Neuronal stem cell (in vitro differentiated cells): ENCODE results near the gene ANKRD62.

Experiments
- DNase-seq: peaks from one replicate; pipeline ENCODE4 v3.0.0-alpha.2; 2013; ENCODE audit warnings: low spot score
- H2AFZ ChIP-seq: one replicate; pipeline ENCODE4 v1.6.1; 2013; ENCODE audit warnings: mild to moderate bottlenecking, low read length, inconsistent platforms
- H2AK5ac ChIP-seq: 2 replicates; pipeline ENCODE4 v1.6.1; 2013; ENCODE audit warnings: low read depth, mild to moderate bottlenecking, inconsistent platforms, low read length, moderate library complexity, mixed read lengths
- H2BK120ac ChIP-seq: 2 replicates; pipeline ENCODE4 v1.6.1; 2013; ENCODE audit warnings: low read depth, mild to moderate bottlenecking, inconsistent platforms, low read length, moderate library complexity, mixed read lengths
- H2BK12ac ChIP-seq: one replicate; pipeline ENCODE4 v1.6.1; 2013; ENCODE audit warnings: low read length, inconsistent platforms
- H2BK15ac ChIP-seq: 2 replicates; pipeline ENCODE4 v1.6.1; 2013; ENCODE audit warnings: mild to moderate bottlenecking, low read length, inconsistent platforms, mixed read lengths
- H2BK5ac ChIP-seq: one replicate; pipeline ENCODE4 v1.6.1; 2013; ENCODE audit warnings: inconsistent platforms, mild to moderate bottlenecking, low read length, moderate library complexity
- H3K14ac ChIP-seq: one replicate; pipeline ENCODE4 v1.6.1; 2013; ENCODE audit warnings: low read length, inconsistent platforms
- H3K18ac ChIP-seq: 2 replicates; pipeline ENCODE4 v1.6.1; 2013; ENCODE audit warnings: low read length, inconsistent platforms
- H3K23ac ChIP-seq: 2 replicates; pipeline ENCODE4 v1.6.1; 2013; ENCODE audit warnings: low read depth, mild to moderate bottlenecking, mixed read lengths, low read length, inconsistent platforms; ENCODE audit not compliant: poor library complexity
- H3K27ac ChIP-seq: replicated peaks from 3 replicates; pipeline ENCODE4 v1.5.1; 2013; ENCODE audit warnings: low read length, inconsistent platforms
- H3K27me3 ChIP-seq, 3 experiments: 2 replicates each; pipeline ENCODE4 v1.6.1; 2013; ENCODE audit warnings: low read length in 3 of 3, mild to moderate bottlenecking in 2 of 3, inconsistent platforms in 1 of 3, low read depth in 1 of 3, mixed read lengths in 1 of 3, moderate library complexity in 1 of 3; ENCODE audit not compliant: control insufficient read depth in 3 of 3, insufficient read depth in 3 of 3
- H3K36me3 ChIP-seq, 2 donors: replicated peaks in 1 of 2; 2 replicates each; pipeline ENCODE4 v1.6.1; 2013; ENCODE audit warnings: low read length in 2 of 2; ENCODE audit not compliant: control insufficient read depth in 2 of 2, insufficient read depth in 2 of 2
- H3K4ac ChIP-seq: 2 replicates; pipeline ENCODE4 v1.6.1; 2013; ENCODE audit warnings: inconsistent platforms, mild to moderate bottlenecking, low read length, moderate library complexity
- H3K4me1 ChIP-seq, 2 donors: 1 replicate in 1 of 2; 2 replicates in 1 of 2; pipeline ENCODE4 v1.6.1; 2013; ENCODE audit warnings: low read length in 2 of 2, low read depth in 1 of 2; ENCODE audit not compliant: control insufficient read depth in 2 of 2, insufficient read depth in 1 of 2
- H3K4me2 ChIP-seq: one replicate; pipeline ENCODE4 v1.6.1; 2013; ENCODE audit warnings: mild to moderate bottlenecking, low read length, inconsistent platforms; ENCODE audit not compliant: insufficient read depth, poor library complexity, severe bottlenecking
- H3K4me3 ChIP-seq, 2 donors: 2 replicates each; pipeline ENCODE4 v1.5.1; 2013; ENCODE audit warnings: low read length in 2 of 2, mild to moderate bottlenecking in 2 of 2, inconsistent platforms in 1 of 2, moderate library complexity in 1 of 2
- H3K79me1 ChIP-seq: one replicate; pipeline ENCODE4 v1.6.1; 2013; ENCODE audit warnings: low read depth, mild to moderate bottlenecking, inconsistent platforms, low read length, moderate library complexity
- H3K9ac ChIP-seq: one replicate; pipeline ENCODE4 v1.6.1; 2013; ENCODE audit warnings: mild to moderate bottlenecking, low read depth, low read length, inconsistent platforms; ENCODE audit not compliant: poor library complexity
- H3K9me3 ChIP-seq, 2 donors: replicated peaks in 1 of 2; 2 replicates each; pipeline versions ENCODE3 to v1.6.1; 2013; ENCODE audit warnings: low read length in 2 of 2, mild to moderate bottlenecking in 2 of 2, inconsistent platforms in 1 of 2, low read depth in 1 of 2, mixed read lengths in 1 of 2, moderate library complexity in 1 of 2; ENCODE audit not compliant: control insufficient read depth in 2 of 2, insufficient read depth in 1 of 2
- H4K8ac ChIP-seq: one replicate; pipeline ENCODE4 v1.6.1; 2013; ENCODE audit warnings: low read depth, mild to moderate bottlenecking, inconsistent platforms, low read length, moderate library complexity
- H4K91ac ChIP-seq: one replicate; pipeline ENCODE4 v1.6.1; 2013; ENCODE audit warnings: low read length, low read depth, mild to moderate bottlenecking, inconsistent platforms; ENCODE audit not compliant: poor library complexity
- WGBS, 2 donors: extraction: QIAGEN DNeasy Blood & Tissue Kit; methylation state at CpG; one replicate each; pipeline ENCODE4 v1.1.7; 2013; ENCODE audit warnings: missing lambda C conversion rate in 2 of 2, mixed read lengths in 1 of 2; ENCODE audit not compliant: insufficient read length in 2 of 2, insufficient replicate concordance in 1 of 2; ENCODE audit errors: extremely low coverage in 2 of 2; 5-methylcytosine and 5-hydroxymethylcytosine counted together

ANKRD62 gene

GRCh38 chr18:12154361-12154760 lies 60.7 kb downstream of the ANKRD62 start:
- no peak overlapping the region for H3K4me3 ChIP-seq
- H3K36me3 ChIP-seq, result no peaks in the 10 kb centered on the region
- H4K8ac ChIP-seq, result no peak overlapping the region
- no peak overlapping the region for H4K91ac ChIP-seq
- no peak overlapping the region for H3K4me2 ChIP-seq
- H3K27ac ChIP-seq, result no peak overlapping the region
- no peak overlapping the region for H3K14ac ChIP-seq
- no peak overlapping the region for H2AFZ ChIP-seq
- no peaks in the 10 kb centered on the region for H3K27me3 ChIP-seq
- H2BK15ac ChIP-seq, result no peak overlapping the region
- H2BK12ac ChIP-seq, result no peak overlapping the region
- no peak overlapping the region for H3K9ac ChIP-seq
- H2BK120ac ChIP-seq, result no peak overlapping the region
- H3K9me3 ChIP-seq, result no peaks in the 10 kb centered on the region
- no peak overlapping the region for H2AK5ac ChIP-seq
- no CpG with 5 or more reads among the region's 4 CpGs for WGBS, 2 donors
- no peak overlapping the region for H3K23ac ChIP-seq
- no peak overlapping the region for H3K18ac ChIP-seq
- no peak overlapping the region for H3K4ac ChIP-seq
- peaks cover 0 to 2% of the 10 kb centered on the region in 2 donors for H3K4me1 ChIP-seq
- no peaks in the 10 kb centered on the region for H3K79me1 ChIP-seq
- no peak for DNase-seq
- no peak overlapping the region for H2BK5ac ChIP-seq

GRCh38 chr18:12155996-12156395 lies 62.4 kb downstream of the ANKRD62 start:
- no peaks in the 10 kb centered on the region for H3K9me3 ChIP-seq
- H3K27me3 ChIP-seq, result no peaks in the 10 kb centered on the region
- no peaks in the 10 kb centered on the region for H3K79me1 ChIP-seq
- H2BK12ac ChIP-seq, result no peak overlapping the region
- H3K23ac ChIP-seq, result no peak overlapping the region
- no peak overlapping the region for H2BK5ac ChIP-seq
- H4K91ac ChIP-seq, result no peak overlapping the region
- no peak overlapping the region for H3K9ac ChIP-seq
- peaks cover 0 to 2% of the 10 kb centered on the region in 2 donors for H3K4me1 ChIP-seq
- DNase-seq, result no peak
- no peak overlapping the region for H3K4ac ChIP-seq
- H4K8ac ChIP-seq, result no peak overlapping the region
- H3K27ac ChIP-seq, result no peak overlapping the region
- WGBS, 2 donors, result no CpG with 5 or more reads among the region's 3 CpGs
- no peak overlapping the region for H2AK5ac ChIP-seq
- no peak overlapping the region for H2BK120ac ChIP-seq
- H3K4me2 ChIP-seq, result no peak overlapping the region
- H2BK15ac ChIP-seq, result no peak overlapping the region
- no peak overlapping the region for H3K4me3 ChIP-seq
- H3K18ac ChIP-seq, result no peak overlapping the region
- no peaks in the 10 kb centered on the region for H3K36me3 ChIP-seq
- no peak overlapping the region for H2AFZ ChIP-seq
- no peak overlapping the region for H3K14ac ChIP-seq

GRCh38 chr18:12159446-12159845 lies 65.8 kb downstream of the ANKRD62 start:
- H2BK120ac ChIP-seq, result no peak overlapping the region
- H3K9me3 ChIP-seq, result no peaks in the 10 kb centered on the region
- no peak overlapping the region for H3K14ac ChIP-seq
- H3K4me1 ChIP-seq, result peaks cover 0 to 2% of the 10 kb centered on the region in 2 donors
- no peak for DNase-seq
- H2BK12ac ChIP-seq, result no peak overlapping the region
- H3K23ac ChIP-seq, result no peak overlapping the region
- no peak overlapping the region for H2BK5ac ChIP-seq
- H4K91ac ChIP-seq, result no peak overlapping the region
- H3K18ac ChIP-seq, result no peak overlapping the region
- H2AFZ ChIP-seq, result no peak overlapping the region
- H3K9ac ChIP-seq, result no peak overlapping the region
- H3K36me3 ChIP-seq, result no peaks in the 10 kb centered on the region
- no peak overlapping the region for H4K8ac ChIP-seq
- no peak overlapping the region for H3K4me2 ChIP-seq
- H2BK15ac ChIP-seq, result no peak overlapping the region
- no peak overlapping the region for H3K4me3 ChIP-seq
- no peak overlapping the region for H3K27ac ChIP-seq
- H3K27me3 ChIP-seq, result no peaks in the 10 kb centered on the region
- WGBS, 2 donors, result no CpG with 5 or more reads among the region's 1 CpG
- no peak overlapping the region for H2AK5ac ChIP-seq
- H3K79me1 ChIP-seq, result no peaks in the 10 kb centered on the region
- H3K4ac ChIP-seq, result no peak overlapping the region

GRCh38 chr18:12162786-12163185 lies 69.1 kb downstream of the ANKRD62 start:
- no peak overlapping the region for H3K4ac ChIP-seq
- H2AFZ ChIP-seq, result no peak overlapping the region
- H2AK5ac ChIP-seq, result no peak overlapping the region
- no peak overlapping the region for H2BK12ac ChIP-seq
- no peak overlapping the region for H3K4me3 ChIP-seq
- H2BK15ac ChIP-seq, result no peak overlapping the region
- no peaks in the 10 kb centered on the region for H3K27me3 ChIP-seq
- no peak overlapping the region for H2BK5ac ChIP-seq
- no peak overlapping the region for H3K18ac ChIP-seq
- H3K36me3 ChIP-seq, result no peaks in the 10 kb centered on the region
- peaks cover 0 to 2% of the 10 kb centered on the region in 2 donors for H3K4me1 ChIP-seq
- no peaks in the 10 kb centered on the region for H3K79me1 ChIP-seq
- H3K27ac ChIP-seq, result no peak overlapping the region
- no peak overlapping the region for H3K23ac ChIP-seq
- no peak overlapping the region for H4K8ac ChIP-seq
- no peak for DNase-seq
- no peak overlapping the region for H3K4me2 ChIP-seq
- H2BK120ac ChIP-seq, result no peak overlapping the region
- no peaks in the 10 kb centered on the region for H3K9me3 ChIP-seq
- no peak overlapping the region for H3K14ac ChIP-seq
- H3K9ac ChIP-seq, result no peak overlapping the region
- H4K91ac ChIP-seq, result no peak overlapping the region
